GM18867 (cell line): Measurements from ENCODE around the gene ROR2.

ENCODE experiments used
- ATAC-seq: cut with Tn5 transposase; IDR thresholded peaks from one replicate; pipeline ENCODE4 v1.9.1; 2021; ENCODE audit warnings: mild to moderate bottlenecking, moderate library complexity; ENCODE audit not compliant: unreplicated experiment

Gene ROR2

GRCh38 chr9:91757782-91758181, 192.2 kb downstream of the ROR2 start:
- ATAC-seq, result no peak

GRCh38 chr9:91756510-91756780, 193.6 kb downstream of the ROR2 start:
- ATAC-seq, result no peak

- ATAC-seq, result no peak
Measured at GRCh38 chr9:91755761-91756509, 194.1 kb downstream of the ROR2 start.

DNA sequence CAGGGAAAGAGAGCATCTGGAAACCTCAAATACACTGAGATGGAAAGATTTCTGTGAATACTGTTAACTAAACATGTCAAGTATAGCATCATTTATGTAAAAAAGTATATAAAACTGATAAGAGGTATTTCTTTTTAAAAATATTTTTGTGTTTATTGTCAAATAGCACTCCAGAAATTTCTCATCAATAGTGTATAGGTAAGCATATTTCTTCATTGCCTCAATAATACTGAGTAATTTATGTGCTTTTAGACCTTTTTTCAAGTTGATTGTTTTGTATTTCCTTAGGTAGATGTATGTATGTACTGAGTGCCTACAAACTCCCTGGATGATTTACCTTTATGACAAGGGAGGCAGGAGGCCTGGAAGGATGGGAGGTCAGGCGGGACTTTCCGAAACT, 196.3 kb downstream of the ROR2 start:
- no peak for ATAC-seq

- no peak for ATAC-seq
Measured at GRCh38 chr9:91751922-91752321, 198.1 kb downstream of the ROR2 start.

GRCh38 chr9:91750343-91750742, 199.7 kb downstream of the ROR2 start:
- ATAC-seq, result no peak

DNA sequence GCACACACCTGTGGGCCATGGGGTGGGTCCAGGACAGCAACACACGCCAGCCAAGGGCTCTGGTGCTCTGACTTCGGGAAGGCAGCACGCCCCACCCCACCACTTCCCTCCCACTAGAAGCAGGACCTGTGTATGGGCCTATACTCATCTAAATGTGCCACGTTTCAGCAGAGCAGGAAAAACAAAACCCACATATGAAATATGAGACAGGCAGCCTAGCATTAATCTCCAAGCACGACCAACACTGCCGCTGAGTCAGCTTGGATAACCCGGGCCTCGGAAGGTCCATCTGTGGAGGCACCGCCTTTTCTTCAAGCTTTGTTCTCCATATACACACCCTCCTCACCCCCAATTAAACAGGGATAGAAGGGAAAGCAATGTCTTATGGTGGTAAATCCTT, 203.1 kb downstream of the ROR2 start:
- no peak for ATAC-seq

DNA sequence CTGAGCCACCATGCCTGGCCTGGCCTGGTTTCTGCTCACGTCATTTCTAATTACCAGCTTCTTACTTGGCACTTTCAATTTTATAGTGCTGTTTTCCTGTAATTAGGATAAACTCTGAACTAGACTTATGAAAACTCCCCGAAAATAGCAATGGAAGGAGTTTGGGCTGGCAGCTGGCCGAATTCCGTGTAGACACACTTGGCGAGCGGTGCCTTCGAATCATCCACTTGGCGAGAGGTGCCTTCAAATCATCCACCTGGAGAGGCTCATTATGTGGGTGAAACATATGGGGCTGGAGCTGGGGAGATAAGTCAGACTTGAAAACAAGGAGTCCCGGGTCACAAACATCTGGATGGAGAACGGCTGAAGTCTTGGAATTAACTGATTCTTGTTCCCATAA, 203.7 kb downstream of the ROR2 start:
- no peak for ATAC-seq

- ATAC-seq, result no peak
Measured at GRCh38 chr9:91744114-91744513, 205.9 kb downstream of the ROR2 start.

GRCh38 chr9:91741522-91741921, 208.5 kb downstream of the ROR2 start:
- ATAC-seq, result no peak

- no peak for ATAC-seq
Measured at GRCh38 chr9:91740701-91741100, 209.3 kb downstream of the ROR2 start.

DNA sequence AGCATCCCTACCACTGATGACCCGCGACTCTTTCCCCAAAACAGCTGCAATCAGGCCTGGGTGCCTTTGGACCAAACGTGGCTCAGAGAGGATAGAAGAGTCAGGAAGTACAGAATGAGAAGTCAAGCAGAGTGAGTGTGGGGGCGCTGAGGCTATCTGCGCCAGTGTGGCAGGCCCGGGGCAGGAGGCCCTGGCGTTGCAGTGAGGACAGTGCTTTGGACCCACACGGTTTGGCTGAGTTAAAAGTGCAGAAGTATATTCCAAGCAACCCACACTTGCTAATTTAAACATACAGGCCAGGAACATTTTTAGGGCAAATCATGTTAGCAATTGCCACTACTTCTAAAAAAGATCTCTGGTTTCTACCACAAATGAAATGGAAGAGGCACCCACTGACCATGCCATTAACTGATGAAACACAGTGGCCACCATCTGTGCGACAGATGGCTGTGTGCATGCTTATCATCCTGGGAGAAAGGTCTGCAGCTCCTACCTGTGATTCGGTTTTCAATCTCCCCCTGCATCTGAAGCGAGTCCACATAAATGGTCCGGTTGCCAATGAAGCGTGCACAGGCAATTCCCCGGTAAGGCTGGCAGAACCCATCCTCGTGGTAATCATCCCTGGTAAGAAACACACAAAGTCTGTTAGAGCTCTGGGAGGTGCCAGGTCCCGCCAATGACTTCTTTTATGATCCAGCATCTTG, 213.0 kb downstream of the ROR2 start:
- ATAC-seq, result no peak

GRCh38 chr9:91736311-91736710, 213.7 kb downstream of the ROR2 start:
- ATAC-seq, result no peak

- no peak for ATAC-seq
Measured at GRCh38 chr9:91735049-91735448, 215.0 kb downstream of the ROR2 start.

DNA sequence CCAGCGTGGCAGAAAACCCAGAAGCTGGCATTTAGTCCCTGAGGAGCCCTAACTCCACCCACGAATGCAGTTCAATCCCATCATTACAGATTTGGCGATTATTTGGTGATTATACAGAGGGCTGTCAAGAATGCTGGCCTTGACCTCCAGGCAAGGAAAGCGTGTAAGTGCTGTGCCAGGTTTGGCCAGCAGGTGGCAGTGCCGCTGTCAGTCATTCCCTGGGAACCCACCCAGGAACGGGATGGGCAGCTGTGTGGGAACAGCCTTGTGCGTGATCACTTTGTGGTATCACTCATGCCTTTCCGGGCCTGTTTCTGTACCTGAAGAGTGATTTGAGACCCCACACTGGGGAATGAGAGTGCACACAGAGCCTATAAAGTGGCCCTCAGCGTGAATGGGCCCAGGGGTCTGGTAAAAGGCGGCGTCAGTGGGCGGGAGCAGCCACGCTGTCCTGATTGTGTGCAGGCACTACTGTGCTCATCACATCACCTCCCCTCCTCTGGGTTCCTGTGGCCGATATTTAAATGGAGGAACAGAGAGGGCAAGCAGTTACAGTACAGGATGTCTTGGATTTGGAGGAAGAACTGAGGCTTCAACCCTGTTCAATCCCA, 215.6 kb downstream of the ROR2 start:
- no peak for ATAC-seq

DNA sequence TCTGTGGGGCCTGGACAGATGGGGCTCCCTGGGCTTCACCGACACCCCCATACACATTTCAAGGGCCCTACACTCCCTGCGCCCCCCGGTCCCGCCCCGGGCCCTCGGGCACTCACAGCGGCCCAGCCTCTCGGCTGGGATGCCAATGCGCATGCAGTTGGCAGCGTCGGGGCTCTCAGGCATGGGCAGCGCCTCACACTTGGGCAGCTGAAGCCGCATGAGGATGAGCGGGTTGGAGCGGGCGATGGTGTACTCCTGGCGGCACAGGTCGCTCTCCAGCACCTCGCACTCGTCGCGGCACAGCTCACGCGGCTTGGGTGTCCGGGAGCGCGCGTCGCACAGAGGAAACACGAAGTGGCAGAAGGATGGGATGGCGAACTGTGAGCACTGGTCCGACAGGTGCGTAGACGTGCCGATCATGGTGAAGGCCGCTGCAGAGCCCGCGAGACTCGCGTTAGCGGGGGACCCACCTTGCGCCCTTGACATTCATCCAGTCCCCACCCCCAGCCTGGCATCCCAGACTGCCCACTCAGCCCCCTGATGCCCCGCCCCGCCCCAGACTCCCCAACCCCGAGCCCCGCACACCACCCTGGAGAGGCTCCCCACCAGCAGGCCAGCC, 216.9 kb downstream of the ROR2 start:
- ATAC-seq, result no peak

GRCh38 chr9:91732187-91733005, 217.6 kb downstream of the ROR2 start:
- no peak for ATAC-seq

- ATAC-seq, result no peak
Measured at GRCh38 chr9:91730806-91731205, 219.2 kb downstream of the ROR2 start.

DNA sequence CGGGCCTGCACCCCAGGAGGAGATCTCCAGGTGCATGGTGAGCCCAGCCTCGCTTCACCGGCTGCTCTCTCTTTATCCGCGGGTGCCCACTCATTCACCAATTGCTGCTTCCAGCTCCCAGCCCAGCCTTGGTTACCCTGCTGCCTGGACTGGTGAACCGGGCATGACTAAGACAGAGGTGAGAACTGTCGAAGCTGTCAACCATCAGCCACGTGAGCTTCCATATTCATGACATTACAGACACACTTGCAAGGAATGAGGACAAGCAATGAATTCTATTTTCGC, 220.5 kb downstream of the ROR2 start:
- no peak for ATAC-seq

- no peak for ATAC-seq
Measured at GRCh38 chr9:91727972-91728371, 222.1 kb downstream of the ROR2 start.

DNA sequence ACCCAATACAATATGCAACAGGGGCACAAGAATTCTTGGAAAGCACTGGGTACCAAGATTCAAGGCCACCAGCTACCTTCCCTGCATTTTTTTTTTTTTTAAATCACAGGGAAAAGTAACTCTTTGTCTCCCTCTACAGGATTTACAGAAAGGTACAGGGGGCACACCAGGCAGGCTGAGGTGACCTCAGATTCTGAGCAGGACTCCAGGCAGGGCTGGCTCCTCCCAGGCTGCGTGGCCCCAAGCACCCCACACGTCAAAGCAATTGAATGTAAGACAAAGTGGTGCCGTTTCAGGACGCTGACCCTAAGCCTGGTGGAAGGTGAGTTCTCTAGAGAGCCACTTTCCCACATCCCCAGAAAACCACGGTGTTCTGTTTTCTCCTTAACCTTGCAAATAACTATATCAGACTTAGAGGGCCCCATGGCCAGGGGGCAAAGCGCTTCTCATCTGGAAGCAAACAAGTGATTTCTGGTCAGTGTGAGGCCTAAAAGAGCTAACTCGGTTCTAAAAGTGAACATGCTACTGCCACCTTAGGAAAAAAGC, 222.6 kb downstream of the ROR2 start:
- peak; percentile 68 for ATAC-seq
